Endothelial cell of umbilical vein (primary cell): ENCODE data around the gene DGKD. TPM values are rescaled to one million over a fixed set of nuclear protein-coding genes. Genes with fewer than 3 reads are reported as not detected.

Experiments
- BruUV-seq: library from RNA; stranded (reverse); fragments of 400-500 nt; replicated peaks from 2 replicates; lab custom pipeline; 2021; lab: Mats Ljungman, UMichigan
- CTCF ChIA-PET: fragments of 300-600, 350-600 bp; sonication (Branson Sonifier 250); formaldehyde crosslinking; loops from one replicate; lab custom pipeline; 2021; ENCODE audit warnings: antibody characterized with exemption, inconsistent platforms; lab: Charles Lee
- POLR2A ChIA-PET: fragments of 300-600, 350-600 bp; sonication (Branson Sonifier 250); formaldehyde crosslinking; loops from one replicate; lab custom pipeline; 2021; ENCODE audit warnings: antibody characterized with exemption, inconsistent platforms; lab: Charles Lee
- DNase-seq: peaks from one replicate; pipeline ENCODE4 v3.0.0-alpha.2; 2011; ENCODE audit warnings: low read depth, low spot score
- FAIRE-seq: peaks from 2 replicates; lab custom pipeline; 2011; peaks lifted over from hg19 to GRCh38; lab: Jason Lieb, UNC
- H2AFZ ChIP-seq: 2 replicates; pipeline ENCODE4 v1.6.0; 2012; ENCODE audit warnings: low read depth, low read length, control low read depth, inconsistent platforms
- H3K27ac ChIP-seq: 2 replicates; pipeline ENCODE4 v1.5.1; 2011; ENCODE audit warnings: low read depth, mild to moderate bottlenecking, control low read depth, low read length, moderate library complexity; ENCODE audit not compliant: insufficient read depth
- H3K27me3 ChIP-seq, 2 experiments: 2 replicates each; pipeline versions ENCODE4 v1.6.0 to v1.6.1; 2011; ENCODE audit warnings: low read length in 2 of 2, mixed read lengths in 1 of 2; ENCODE audit not compliant: control insufficient read depth in 2 of 2, insufficient read depth in 2 of 2
- H3K36me3 ChIP-seq, 2 experiments: 2 replicates in 1 of 2; 3 replicates in 1 of 2; pipeline ENCODE4 v1.5.1; 2011; ENCODE audit warnings: low read length in 2 of 2, mild to moderate bottlenecking in 1 of 2, moderate library complexity in 1 of 2; ENCODE audit not compliant: control insufficient read depth in 2 of 2, insufficient read depth in 2 of 2; ENCODE audit errors: extremely low read depth in 1 of 2
- H3K4me1 ChIP-seq: 3 replicates; pipeline ENCODE4 v1.5.1; 2011; ENCODE audit warnings: mild to moderate bottlenecking, low read length; ENCODE audit not compliant: control insufficient read depth, insufficient read depth; ENCODE audit errors: extremely low read depth
- H3K4me2 ChIP-seq: 2 replicates; pipeline ENCODE4 v1.6.1; 2011; ENCODE audit warnings: low read length, control low read depth, mixed read lengths; ENCODE audit not compliant: insufficient read depth
- H3K4me3 ChIP-seq, 3 experiments: fragments of 200-600 bp in 1 of 3; sonication (generic), shearing (Covaris generic) in 1 of 3; replicated peaks in 1 of 3; 2 replicates each; pipeline ENCODE4 v1.5.1; 2011 to 2016; ENCODE audit warnings: control low read depth in 3 of 3, low read length in 3 of 3, mild to moderate bottlenecking in 2 of 3, inconsistent platforms in 1 of 3, low read depth in 1 of 3, moderate library complexity in 1 of 3; ENCODE audit not compliant: insufficient read depth in 1 of 3
- H3K79me2 ChIP-seq: 2 replicates; pipeline ENCODE4 v1.6.0; 2012; ENCODE audit warnings: low read length, inconsistent platforms; ENCODE audit not compliant: control insufficient read depth, insufficient read depth
- H3K9ac ChIP-seq: replicated peaks from 2 replicates; pipeline ENCODE3; 2011; ENCODE audit warnings: low read length, control low read depth; ENCODE audit not compliant: insufficient read depth; ENCODE audit errors: extremely low read depth
- H3K9me1 ChIP-seq: replicated peaks from 3 replicates; pipeline ENCODE4 v1.6.0; 2011; ENCODE audit warnings: mild to moderate bottlenecking, low read length; ENCODE audit not compliant: control insufficient read depth, insufficient read depth; ENCODE audit errors: extremely low read depth
- H3K9me3 ChIP-seq: replicated peaks from 2 replicates; pipeline ENCODE4 v1.5.1; 2012; ENCODE audit warnings: low read length, inconsistent platforms; ENCODE audit not compliant: control insufficient read depth, insufficient read depth
- H4K20me1 ChIP-seq: replicated peaks from 2 replicates; pipeline ENCODE3; 2011; ENCODE audit warnings: mild to moderate bottlenecking, low read length; ENCODE audit not compliant: control insufficient read depth, insufficient read depth; ENCODE audit errors: extremely low read depth
- CTCF ChIP-seq, 2 donors: IDR thresholded peaks; 1 replicate in 1 of 2; 2 replicates in 1 of 2; pipeline ENCODE4 v1.5.1; 2011; ENCODE audit warnings: low read length in 2 of 2, mild to moderate bottlenecking in 2 of 2, moderate library complexity in 2 of 2, control low read depth in 1 of 2, inconsistent platforms in 1 of 2, low read depth in 1 of 2; ENCODE audit not compliant: insufficient read depth in 1 of 2; ENCODE audit errors: extremely low read depth in 1 of 2
- EZH2 ChIP-seq: IDR thresholded peaks from 2 replicates; pipeline ENCODE4 v1.6.1; 2012; ENCODE audit warnings: borderline replicate concordance, low read depth, mild to moderate bottlenecking, moderate library complexity, low read length, inconsistent platforms; ENCODE audit not compliant: severe bottlenecking
- POLR2AphosphoS5 ChIP-seq: IDR thresholded peaks from 2 replicates; pipeline ENCODE4 v1.6.1; 2012; ENCODE audit warnings: low read depth, mild to moderate bottlenecking, control low read depth, low read length, moderate library complexity; ENCODE audit not compliant: insufficient read depth
- dilution Hi-C: fragments of 300-500 bp; cut with MboI; formaldehyde crosslinking; loops from one replicate; pipeline ENCODE4 v1.15.0; 2019; ENCODE audit warnings: low sequenced_read_pairs; ENCODE audit not compliant: extremely low pct_ligation_motif_present
- intact Hi-C: fragments of 100-400 bp; cut with micrococcal nuclease; formaldehyde crosslinking; loops from one replicate; pipeline ENCODE4 v1.10.0; 2022
- polyA plus RNA-seq, 4 experiments: library from polyadenylated mRNA; depleted of rRNA in 3 of 4; stranded (reverse) in 3 of 4; unstranded in 1 of 4; fragments of >200 nt; gene quantifications; 2 replicates each; pipeline versions ENCODE4 v1.2.1 to v1.2.3, GENCODE V29; 2011 to 2012; ENCODE audit warnings: missing spikeins in 1 of 4
- total RNA-seq: library from RNA; stranded (reverse); gene quantifications from 2 replicates; pipeline ENCODE4 v1.2.3, GENCODE V29; 2021

Gene DGKD
- total and polyA plus RNA-seq, 2 donors (not counting 3 experiments of a cell fraction or from before 2014, with no cell fraction given): 10.8 to 36.6 TPM

DNA sequence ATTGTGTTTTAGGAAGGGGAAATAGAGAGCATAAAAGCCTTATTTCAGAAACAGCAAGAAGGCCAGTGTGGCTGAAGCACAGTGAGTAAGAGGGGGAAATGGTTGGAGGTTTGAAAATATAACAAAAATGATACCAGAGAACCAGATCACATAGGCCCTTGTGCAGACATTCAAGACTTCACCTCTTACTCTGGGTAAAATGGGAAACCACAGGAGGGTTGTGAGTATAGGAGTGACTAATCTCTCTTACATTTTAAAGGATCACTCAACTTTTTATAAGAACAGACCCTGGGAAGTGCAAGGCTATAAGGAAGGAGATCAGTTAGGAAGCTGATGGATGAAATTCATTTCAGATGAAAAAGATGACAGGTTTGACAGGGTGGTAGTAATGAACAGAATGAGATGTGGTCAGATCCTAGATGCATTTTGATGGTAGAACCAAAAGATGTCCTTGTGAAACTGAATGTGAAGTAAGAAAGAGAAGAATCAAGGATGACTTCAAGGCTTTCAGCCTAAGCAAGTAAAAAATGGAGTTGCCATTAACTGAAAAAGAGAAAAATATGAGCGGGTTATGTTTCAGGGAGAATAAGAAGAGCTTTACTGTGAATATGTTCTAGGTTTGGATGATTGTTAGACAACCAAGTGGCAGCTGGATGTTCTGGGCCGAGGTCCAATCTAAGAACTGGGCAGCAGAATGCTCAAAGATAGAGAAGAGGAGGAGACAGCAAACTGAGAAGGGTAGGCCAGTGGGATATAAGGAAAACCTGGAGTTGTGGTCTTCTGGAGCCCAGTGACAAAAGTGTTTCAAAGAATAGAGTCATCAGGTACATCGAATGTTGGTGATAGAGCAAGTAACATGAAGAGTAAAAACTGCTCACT is 147.1 kb downstream of the DGKD start:
- DNase-seq: no peak
- no peak for FAIRE-seq
- intact Hi-C loops: no loop called here

More for the DNA sequence above, 147.1 kb downstream of the DGKD start:
- Histone ChIP-seq H3K4me3 (no peak overlapping the region), H4K20me1 (no peaks in the 10 kb centered on the region), H3K27ac (no peak overlapping the region), H3K9me1 (no peaks in the 10 kb centered on the region), H3K4me1 (no peaks in the 10 kb centered on the region), H2AFZ (no peak overlapping the region), H3K27me3 (no peaks in the 10 kb centered on the region), H3K4me2 (no peak overlapping the region), H3K36me3 (no peaks in the 10 kb centered on the region), H3K79me2 (no peaks in the 10 kb centered on the region), H3K9me3 (no peaks in the 10 kb centered on the region), H3K9ac (no peak overlapping the region)
- ChIA-PET CTCF (no interaction called here), POLR2A (no interaction called here)
- no TSS peak for BruUV-seq
- TF ChIP-seq CTCF (IDR thresholded peaks at IDR 0.05; ENCODE audit: extremely low read depth in 1 of 2, insufficient read depth in 1 of 2, low read depth in 1 of 2, low read length in 2 of 2): no peak
- no peak for TF ChIP-seq POLR2AphosphoS5
- TF ChIP-seq EZH2: no peak
- dilution Hi-C loops: no loop called here
